ENCODE measurements around the gene MAGI2.

The MAGI2 gene

DNA sequence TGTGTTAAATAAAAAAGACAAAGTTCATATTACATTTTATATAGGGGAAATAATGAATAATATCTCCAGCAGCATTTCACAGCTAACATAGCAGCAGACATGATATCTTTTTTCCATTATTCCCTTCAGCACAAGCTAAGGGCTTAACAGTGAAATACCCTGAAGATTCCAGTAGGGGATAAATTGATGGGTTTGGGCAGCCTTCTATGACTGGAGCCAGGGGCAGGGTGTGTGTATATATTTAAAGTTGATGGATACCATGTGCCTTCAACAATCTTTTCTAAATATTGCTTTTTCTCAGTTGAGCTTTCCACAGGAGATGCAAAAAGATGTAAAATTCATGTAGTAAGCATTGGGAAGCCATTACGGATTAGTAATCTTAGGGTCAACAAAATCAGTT, 151.2 kb downstream of the MAGI2 start:
- DNase-seq (ENCODE audit: low read depth, low spot score) = no peak

DNA sequence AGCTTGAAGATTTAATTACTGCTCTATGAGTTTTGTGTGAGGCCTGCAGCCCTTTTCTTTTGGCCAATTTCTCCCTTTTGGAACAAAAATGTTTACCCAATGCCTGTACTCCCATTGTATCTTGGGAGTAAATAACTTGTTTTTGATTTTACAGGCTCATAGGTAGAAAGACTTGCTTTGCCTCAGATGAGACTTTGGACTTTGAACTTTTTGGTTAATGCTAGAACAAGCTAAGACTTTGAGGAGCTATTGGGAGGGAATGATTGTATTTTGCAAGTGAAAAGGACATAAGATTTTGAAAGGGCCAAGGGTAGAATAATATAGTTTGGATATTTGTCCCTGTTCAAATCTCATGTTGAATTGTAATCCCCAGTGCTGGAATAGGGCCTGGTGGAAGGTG, 152.0 kb downstream of the MAGI2 start:
- no peak for DNase-seq (ENCODE audit: low read depth, low spot score)

DNA sequence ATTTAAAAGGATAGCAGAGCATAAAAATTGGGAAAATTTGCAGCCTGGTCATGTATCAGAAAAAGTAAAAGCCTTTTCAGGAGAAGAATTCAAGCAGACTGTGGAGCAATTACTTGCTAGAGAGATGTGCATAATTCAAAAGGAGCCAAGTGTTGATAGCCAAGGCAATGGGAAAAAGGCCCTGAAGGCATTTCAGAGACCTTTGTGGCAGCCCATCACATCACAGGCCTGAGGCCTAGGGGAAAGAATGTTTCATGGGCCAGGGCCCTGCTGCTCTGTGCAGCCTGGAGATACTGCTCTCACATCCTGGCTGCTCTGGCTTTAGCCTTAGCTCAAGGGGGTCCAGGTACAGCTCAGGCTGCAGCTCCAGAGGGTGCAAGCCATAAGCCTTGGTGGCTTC, 152.9 kb downstream of the MAGI2 start:
- DNase-seq (ENCODE audit: low read depth, low spot score) = no peak

DNA sequence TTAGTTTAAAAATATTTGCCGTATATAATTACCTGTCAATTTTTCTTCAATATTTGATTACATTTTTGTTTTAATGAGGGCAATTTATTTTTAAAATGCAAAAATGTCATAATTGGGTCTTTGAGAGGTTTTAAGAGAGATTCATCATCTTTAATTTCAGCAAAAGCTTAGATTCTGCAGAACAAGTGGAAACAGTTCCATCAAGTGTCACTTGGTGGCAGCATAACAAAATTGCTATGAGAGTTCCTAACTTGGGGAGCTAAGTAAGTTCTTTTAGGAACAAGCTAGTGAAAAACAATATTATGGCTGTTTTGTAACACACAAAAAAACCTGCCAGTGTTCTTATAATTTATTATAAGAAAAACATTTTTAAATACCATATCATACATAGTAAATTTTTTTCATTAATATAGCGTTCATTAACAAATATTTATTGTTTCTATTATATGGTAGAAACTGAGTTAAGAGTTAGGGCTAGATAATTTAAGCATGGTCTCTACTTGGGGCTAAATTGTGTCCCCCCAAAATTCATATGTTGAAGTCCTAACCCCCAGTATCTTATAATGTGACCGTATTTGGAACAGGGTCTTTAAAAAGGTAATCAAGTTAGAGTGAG, 155.2 kb downstream of the MAGI2 start:
- DNase-seq (ENCODE audit: low read depth, low spot score) = no peak

DNA sequence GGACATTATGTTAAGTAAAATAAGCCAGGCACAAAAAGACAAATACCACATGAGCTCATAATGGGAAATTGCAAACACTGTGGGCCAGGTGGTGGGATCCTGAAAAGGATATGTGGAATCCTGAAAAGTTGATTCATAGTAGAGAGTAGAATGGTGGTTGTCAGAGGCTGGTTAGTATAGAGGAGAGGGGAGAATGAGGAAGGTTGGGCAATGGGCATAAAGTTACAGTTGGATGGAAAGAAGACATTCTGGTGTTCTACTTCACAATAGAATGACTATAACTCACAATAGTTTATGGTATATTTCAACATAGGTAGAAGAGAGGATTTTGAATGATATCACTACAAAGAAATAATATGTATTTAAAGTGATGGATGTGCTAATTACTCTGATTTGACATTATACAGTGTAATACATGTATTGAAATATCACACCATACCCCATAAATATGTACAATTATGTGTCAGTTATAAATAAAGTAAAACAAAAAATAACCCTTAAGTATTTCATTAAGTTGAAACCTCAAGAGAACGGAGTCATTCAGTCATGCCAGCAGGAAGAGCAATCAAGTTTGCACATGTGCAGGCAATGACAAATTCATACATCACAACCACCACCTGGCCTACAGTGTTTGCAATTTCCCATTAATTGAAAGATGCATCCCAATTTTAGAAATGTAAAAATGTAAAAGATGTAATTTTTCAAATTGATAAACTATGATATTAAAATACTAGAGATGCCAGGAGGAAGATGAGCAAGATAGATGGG, 156.7 kb downstream of the MAGI2 start:
- no peak for DNase-seq (ENCODE audit: low read depth, low spot score)

DNA sequence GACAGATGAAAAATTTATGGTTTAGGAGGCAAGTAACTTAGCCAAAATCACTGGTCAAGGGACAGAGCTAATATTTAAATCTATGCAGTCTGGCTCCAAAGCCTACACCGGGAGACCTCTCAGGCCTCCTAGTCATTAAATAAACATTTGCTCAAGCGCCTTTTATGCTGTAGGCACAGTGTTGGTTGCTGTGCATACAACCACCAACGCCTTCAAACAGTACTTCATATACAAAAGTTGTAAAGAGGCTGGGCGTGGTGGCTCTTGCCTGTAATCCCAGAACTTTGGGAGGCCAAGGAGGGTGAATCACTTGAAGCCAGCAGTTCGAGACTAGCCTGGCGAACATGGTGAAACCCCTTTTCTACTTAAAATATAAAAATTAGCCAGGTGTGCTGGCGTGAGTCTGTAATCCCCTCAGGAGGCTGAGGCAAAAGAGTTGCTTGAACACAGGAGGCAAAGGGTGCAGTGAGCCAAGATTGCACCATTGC, 159.8 kb downstream of the MAGI2 start:
- no peak for DNase-seq (ENCODE audit: low read depth, low spot score)

DNA sequence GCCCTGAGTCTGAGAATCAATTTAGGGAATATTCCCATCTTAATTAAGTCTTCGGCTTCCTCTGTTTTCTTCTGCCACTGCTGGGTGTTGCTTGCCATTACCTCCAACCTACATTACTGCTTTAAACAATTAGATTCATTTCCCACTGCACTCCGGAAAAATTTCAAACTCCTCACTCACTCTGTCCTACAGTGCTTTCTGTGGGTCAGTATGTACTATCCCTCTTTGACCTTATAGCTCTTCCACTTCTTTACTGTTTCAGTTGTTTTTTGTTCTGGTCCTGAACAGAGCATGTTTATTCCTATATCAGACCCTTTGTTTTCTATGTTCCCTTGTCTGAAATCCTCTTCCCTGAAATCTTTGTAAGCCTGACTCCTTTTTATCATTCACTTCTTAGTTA, 160.6 kb downstream of the MAGI2 start:
- no peak for DNase-seq (ENCODE audit: low read depth, low spot score)

DNA sequence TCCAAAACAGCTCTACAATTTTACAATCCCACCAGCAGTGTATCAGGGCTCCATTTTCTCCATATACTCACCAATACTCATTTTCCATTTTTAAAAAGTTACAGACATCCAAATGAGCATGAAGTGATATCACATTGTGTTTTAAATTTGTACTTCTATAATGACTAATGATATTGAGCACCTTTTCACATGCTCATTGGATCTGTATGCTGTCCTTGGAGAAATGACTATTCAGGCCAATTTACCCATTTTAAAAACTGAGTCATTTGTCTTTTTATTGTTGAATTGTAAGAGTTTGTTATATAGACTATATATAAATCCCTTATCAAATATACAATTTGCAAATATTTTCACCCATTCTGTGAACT, 162.0 kb downstream of the MAGI2 start:
- DNase-seq (ENCODE audit: low read depth, low spot score) = no peak

DNA sequence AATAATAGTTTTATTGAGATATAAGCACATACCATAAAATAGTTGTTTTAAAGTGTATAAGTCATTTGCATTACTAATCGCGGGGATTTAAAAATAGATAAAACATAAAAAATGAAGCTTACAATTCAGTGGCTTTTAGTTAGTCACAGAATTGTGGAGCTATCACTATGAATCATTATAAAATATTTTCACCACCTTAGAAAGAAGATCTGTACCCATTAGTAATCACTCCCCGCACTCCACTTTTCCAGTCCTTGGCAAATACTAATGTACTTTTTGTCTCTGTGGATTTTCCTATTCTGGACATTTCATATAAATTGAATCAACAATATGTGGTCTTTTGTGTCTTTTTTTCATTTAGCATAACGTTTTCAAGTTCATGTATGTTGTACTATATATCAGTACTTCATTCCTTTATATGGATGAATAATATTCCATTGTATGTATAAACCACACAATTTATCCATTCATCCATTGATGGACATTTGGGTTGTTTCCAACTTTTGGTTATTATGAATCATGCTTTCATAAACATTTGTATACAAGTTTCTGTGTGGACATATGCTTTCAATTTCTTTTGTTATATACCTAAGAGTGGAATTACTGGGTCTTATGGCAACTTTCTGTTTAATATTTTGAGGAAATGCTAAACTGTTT, 162.5 kb downstream of the MAGI2 start:
- no peak for DNase-seq (ENCODE audit: low read depth, low spot score)

DNA sequence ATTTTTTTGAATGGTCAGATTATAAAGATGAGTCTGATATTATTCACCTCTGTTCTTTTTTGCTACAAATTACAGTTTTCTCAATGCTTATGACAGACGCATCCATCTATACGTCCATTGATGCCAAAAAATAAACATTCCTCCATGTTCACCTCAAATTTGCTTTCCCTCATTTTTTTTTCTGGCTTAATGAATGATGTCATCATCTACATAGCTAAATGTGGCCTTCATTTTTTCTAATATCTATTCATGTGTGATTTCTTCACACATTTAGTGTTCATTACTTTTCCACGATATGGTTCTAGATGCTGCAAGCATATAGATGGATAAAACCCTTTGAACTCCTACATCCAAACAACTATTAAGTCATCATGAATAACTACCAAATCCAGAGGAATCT, 163.1 kb downstream of the MAGI2 start:
- no peak for DNase-seq (ENCODE audit: low read depth, low spot score)

DNA sequence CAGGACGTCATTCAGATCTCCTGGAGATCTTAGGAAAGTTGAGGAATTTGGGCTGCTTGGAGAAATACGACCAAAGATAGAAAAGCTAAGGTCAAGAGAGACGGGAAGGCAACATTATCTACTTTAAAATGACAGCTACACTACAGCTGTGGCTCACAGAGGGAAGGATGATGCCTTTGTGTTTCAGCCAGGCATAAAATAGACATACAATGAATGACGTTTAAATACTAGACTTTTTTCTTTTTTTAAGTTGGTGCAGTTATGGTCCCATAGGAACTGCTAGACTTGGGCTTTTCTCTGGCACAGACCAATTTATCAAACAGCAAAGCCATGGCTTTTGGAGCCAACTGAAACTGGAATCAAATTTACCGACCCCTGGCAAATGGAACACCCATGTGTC, 164.8 kb downstream of the MAGI2 start:
- no peak for DNase-seq (ENCODE audit: low read depth, low spot score)

DNA sequence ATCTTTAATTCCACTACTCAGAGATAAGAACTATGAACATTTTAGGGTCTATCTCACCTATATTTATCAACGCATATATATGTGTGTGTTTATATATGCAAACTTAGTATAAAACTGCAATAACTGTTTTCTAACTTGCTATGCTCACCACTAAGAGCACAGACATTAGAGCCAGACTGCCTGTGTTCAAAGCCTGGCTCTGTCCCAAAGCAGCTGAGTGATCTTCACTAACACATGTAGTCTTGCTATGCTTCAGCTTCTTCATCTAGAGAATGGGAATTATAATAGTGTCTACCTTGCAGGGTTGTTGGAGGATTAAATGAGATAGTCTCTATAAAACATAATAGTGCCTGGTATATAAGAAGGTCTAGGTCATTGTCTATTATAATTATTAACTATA, 165.5 kb downstream of the MAGI2 start:
- DNase-seq (ENCODE audit: low read depth, low spot score) = no peak

DNA sequence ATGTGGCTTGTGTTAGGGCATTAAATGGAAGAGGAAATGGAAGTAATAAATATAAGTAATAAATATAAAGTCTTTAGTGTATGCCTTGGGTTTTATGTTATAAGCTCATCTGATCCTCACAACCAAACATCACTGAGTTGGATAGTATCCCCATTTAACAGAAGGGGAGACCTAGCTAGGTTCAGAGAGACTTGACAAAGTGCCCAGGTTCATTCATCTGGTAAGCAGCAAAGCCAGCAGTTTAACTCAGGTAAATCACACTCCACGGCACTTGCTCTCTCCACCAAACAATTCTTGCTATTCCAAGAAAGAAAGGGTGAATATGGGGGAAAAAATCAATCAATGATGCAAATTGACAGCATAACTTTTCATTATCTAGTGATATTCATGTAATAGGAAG, 167.3 kb downstream of the MAGI2 start:
- DNase-seq (ENCODE audit: low read depth, low spot score) = no peak

DNA sequence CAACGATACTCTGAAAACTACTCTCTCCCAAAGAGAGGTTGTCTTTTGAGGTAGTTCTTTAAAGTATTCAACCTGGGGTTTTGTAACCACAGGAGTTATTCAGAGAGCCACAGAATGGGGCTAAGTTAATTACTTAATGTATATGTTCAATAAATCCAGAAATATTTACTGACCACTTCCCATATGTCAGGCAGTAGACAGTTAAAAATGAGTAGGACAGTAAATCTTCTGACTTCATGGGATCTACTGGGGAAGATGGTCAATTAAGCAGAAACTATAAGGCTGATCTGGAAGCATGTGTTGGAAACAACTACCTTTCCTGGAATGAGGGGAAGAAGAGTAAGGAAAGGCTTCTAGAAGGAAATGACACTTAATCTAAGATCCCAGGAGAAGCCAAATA, 167.7 kb downstream of the MAGI2 start:
- no peak for DNase-seq (ENCODE audit: low read depth, low spot score)

DNA sequence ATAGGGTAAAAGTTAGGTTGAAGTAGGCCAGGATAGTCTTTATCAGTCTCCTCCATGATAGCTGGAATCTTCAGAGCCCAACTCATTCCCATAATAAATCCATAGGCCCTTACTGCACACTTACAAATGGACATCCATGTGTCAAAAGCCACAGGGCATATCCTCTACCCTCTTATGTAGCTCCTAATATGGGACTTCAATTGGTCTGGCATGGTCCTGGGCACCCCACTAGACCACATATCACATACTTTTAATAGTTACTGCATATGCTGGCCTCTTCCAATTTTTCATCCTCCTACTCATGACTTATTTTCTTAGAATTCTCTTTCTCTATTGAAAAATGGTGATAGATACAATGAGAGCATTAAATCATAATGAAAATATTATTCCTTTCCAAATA, 169.3 kb downstream of the MAGI2 start:
- no peak for DNase-seq (ENCODE audit: low read depth, low spot score)

DNA sequence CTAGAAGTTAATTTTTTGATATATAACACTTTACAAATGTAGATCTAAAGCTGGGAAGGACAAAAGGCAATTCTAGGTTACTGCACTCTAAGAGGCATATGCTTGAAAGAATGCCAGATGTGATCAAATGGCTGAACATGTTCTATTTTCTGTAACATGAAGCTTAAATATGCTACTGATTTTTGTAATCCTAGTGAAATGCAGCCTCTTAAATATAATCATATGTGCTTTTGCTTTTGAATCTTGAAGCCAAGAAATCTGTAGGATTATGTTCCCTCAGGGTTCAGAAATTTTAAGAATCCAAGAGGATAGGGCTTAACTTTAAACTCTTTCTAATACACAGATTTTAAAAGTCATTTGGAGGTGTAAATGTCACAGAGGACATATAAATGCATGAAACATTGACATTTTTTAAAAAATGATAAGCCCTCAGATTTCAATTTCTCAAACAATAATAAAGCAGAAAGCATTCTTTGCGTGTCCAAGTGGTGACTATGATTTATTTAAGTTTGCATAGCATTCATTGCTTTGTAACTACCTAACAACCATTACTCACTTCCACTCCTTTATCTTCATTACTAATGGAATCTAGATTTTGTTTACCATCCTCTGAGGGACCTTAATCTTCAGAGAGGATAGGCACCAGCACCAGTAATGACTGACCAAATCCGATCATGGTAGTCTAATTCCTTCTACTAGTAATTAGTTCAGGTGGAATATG, 170.4 kb downstream of the MAGI2 start:
- no peak for DNase-seq (ENCODE audit: low read depth, low spot score)

DNA sequence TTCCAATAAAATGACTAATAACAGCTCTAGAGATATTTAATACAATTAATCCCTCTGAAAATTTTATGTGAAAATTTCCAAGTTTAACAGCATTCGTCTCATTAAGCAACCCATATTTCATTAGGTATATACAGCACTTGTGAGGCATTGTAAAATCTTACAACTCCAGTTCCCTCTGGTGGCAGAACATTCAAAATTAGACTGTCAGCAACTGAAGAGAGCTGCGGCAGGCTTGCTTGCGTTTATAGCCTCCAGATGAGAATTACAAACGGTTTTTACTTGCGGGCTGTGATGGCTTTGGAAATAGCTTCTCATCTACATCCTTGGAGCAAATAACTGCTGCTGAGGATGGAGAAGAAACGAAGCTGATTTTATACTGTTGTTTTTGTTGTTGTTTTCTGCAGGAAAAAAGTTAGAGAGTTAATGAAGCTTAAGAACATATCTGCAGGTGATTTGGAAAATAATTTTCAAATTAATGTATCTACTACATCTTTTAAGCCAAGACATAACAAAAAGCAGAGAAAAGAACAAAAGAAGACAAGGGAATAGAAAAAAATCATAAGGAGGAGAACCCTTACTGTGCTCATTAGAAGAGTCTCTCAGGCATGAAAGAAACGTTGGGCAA, 171.3 kb downstream of the MAGI2 start:
- no peak for DNase-seq (ENCODE audit: low read depth, low spot score)

DNA sequence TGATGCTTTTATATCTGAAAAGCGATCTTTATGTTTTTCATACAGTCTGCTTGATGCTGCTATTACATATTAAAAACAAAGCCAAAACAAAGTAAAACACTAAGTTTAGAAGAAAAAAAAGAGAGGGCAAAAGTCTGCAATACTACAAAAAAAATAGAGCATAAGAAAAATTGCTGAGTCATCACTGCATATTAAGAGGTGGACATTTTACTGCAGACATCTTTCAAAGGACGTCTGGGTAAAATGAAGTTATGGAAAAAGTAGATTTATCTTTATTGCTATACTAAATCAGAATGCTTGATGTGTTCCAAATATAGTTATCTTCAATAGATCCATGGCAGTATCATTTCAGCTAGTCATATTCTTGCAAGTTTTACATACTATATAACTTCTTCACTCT, 172.0 kb downstream of the MAGI2 start:
- no peak for DNase-seq (ENCODE audit: low read depth, low spot score)

DNA sequence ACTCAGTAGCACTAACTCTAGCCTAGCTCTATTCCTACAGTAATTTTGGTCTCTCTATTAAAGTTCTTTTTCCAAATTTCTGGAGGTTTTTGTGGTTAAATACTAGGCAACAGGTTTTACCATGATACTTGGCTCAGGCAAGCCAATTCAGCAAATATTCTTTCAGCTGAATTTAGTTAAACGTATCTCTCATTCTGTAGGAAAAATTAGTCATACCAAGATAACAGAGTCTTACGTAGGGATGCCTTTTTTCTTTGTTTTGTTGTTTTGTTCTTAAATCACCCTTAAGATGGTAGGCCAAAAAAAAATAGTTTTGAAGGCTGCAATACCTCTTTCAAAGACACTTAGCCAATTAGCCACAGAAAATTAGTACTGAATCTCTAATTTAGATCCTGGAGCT, 180.5 kb downstream of the MAGI2 start:
- no peak for DNase-seq (ENCODE audit: low read depth, low spot score)

DNA sequence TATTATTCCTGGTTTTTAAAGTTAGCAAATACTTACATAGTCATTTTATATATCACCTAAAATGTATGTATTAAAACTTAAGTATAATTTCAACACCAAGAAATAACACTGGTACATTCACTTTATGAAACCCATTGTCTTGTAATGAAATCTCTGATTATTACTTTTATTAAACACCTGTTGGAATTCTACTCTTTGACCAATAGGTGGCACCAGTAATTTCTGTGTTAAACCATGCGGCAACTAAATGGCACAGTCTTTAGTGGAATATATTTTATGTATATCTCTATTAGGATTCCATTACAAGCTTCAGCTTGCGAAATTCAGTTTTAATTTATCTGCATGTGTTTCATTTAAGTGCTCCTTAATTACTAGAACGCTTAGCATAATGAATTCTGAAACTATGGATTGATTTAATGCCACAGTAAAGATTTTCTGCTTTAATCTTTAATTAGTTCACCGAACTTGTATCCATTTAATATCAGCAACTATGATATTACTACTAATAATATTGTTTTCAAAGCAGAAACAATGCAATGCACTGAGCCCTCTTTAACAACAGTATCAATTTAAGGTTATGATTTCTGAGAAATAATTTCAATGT, 181.3 kb downstream of the MAGI2 start:
- DNase-seq (ENCODE audit: low read depth, low spot score) = no peak

DNA sequence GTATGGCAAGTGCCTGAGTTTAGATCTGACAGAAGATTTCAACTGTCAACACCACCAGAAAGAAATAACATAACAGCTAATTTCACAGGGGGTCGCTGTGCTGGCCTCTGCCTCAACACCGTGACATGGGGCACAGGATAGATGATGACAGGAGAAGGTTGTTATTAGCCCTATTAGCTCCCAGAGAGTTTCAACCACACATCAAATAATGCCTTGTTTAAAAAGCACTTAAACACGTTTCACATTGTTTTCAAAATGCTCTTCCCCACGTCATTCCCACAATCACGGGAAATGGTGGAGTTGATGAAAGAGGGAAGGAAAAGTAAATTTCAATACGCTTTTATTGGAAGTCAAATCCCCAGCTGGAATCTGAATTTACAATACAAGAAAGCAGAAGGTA, 184.7 kb downstream of the MAGI2 start:
- no peak for DNase-seq (ENCODE audit: low read depth, low spot score)

DNA sequence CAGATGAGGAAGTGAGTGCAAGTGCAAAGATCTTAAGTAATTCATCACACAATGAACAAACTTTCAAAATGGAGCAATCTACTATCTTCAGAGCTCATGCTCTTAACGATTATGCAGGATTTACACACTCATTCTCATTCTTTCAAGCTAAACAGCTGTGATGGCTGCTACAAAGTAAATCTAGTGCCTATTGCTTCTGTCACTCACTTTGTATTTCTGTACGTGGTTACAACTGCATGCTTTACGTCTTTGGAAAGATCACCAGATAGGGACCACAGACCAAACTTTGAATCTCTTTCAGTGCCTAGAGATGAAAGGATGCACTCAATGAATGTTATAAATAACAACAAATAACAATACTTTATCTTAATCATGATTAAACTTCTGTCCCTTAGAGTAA, 194.6 kb downstream of the MAGI2 start:
- DNase-seq (ENCODE audit: low read depth, low spot score) = no peak

All from activated CD4-positive, CD25-positive, alpha-beta regulatory T cell treated with anti-CD3 and anti-CD28 coated beads, Interleukin-2, amount 50 U/mL, for 16 hours (primary cell).